ENCODE measurements around the gene RSPH1. TPM values are rescaled to one million over a fixed set of nuclear protein-coding genes. Genes with fewer than 3 reads are reported as not detected.

The RSPH1 gene
- total and polyA plus RNA-seq, 7 donors = 0.08 to 0.29 TPM; not detected in 5

GRCh38 chr21:42493109-42494060 is 2.6 kb downstream of the RSPH1 start:
- intact Hi-C loops (cut with DNase I) = no loop called here
- 81 to 86% (median 84%) methylated on average over 13 of the region's 13 CpGs for WGBS, 3 donors
- H3K27ac ChIP-seq = no peak overlapping the region
- DNase-seq (no peak), ATAC-seq (no peak)
- no peaks in the 10 kb centered on the region for H3K36me3 ChIP-seq (ENCODE audit: insufficient read depth in 1 of 2, low read depth in 1 of 2)
- no peaks in the 10 kb centered on the region for H3K27me3 ChIP-seq (ENCODE audit: insufficient read depth in 3 of 3, low read length in 2 of 3)
- H3K4me3 ChIP-seq = no peak overlapping the region
- H3K4me1 ChIP-seq = peaks cover 5% of the 10 kb centered on the region
- TF ChIP-seq CTCF (IDR thresholded peaks at IDR 0.05) = no peak
- no peaks in the 10 kb centered on the region for H3K9me3 ChIP-seq

- H3K4me3 ChIP-seq = no peak overlapping the region
- 67 to 72% (median 70%) methylated on average over 8 of the region's 8 CpGs for WGBS, 3 donors
- no peaks in the 10 kb centered on the region for H3K9me3 ChIP-seq
- no peak for ATAC-seq
- peaks cover 0 to 6% (median 0%) of the 10 kb centered on the region in 3 donors for H3K27me3 ChIP-seq (ENCODE audit: insufficient read depth in 3 of 3, low read length in 2 of 3)
- H3K27ac ChIP-seq = no peak overlapping the region
- intact Hi-C loops (cut with DNase I) = no loop called here
- no peaks in the 10 kb centered on the region for H3K36me3 ChIP-seq (ENCODE audit: insufficient read depth in 1 of 2, low read depth in 1 of 2)
- TF ChIP-seq CTCF (IDR thresholded peaks at IDR 0.05) = no peak
- peaks cover 5% of the 10 kb centered on the region for H3K4me1 ChIP-seq
- no peak for DNase-seq
These were observed 3.8 kb downstream of the RSPH1 start for GRCh38 chr21:42492201-42492600.

GRCh38 chr21:42491328-42491727 is 4.7 kb downstream of the RSPH1 start:
- Histone ChIP-seq H3K9me3 (no peaks in the 10 kb centered on the region), H3K4me1 (peaks cover 5% of the 10 kb centered on the region), H3K27me3 (ENCODE audit: insufficient read depth in 3 of 3, low read length in 2 of 3) (peaks cover 0 to 6% (median 0%) of the 10 kb centered on the region in 3 donors), H3K27ac (no peak overlapping the region), H3K36me3 (ENCODE audit: insufficient read depth in 1 of 2, low read depth in 1 of 2) (no peaks in the 10 kb centered on the region), H3K4me3 (no peak overlapping the region)
- intact Hi-C loops (cut with DNase I) = no loop called here
- DNase-seq (no peak), ATAC-seq (no peak)
- WGBS, 3 donors = 58 to 66% (median 63%) methylated on average over 1 of the region's 1 CpG
- TF ChIP-seq CTCF (IDR thresholded peaks at IDR 0.05) = no peak

GRCh38 chr21:42490720-42491119 is 5.3 kb downstream of the RSPH1 start:
- Histone ChIP-seq H3K27me3 (ENCODE audit: insufficient read depth in 3 of 3, low read length in 2 of 3) (peaks cover 0 to 6% (median 0%) of the 10 kb centered on the region in 3 donors), H3K9me3 (no peaks in the 10 kb centered on the region), H3K4me3 (no peak overlapping the region), H3K4me1 (peaks cover 4% of the 10 kb centered on the region), H3K27ac (no peak overlapping the region), H3K36me3 (ENCODE audit: insufficient read depth in 1 of 2, low read depth in 1 of 2) (no peaks in the 10 kb centered on the region)
- no peak for DNase-seq
- intact Hi-C loops (cut with DNase I) = no loop called here
- ATAC-seq = no peak
- TF ChIP-seq CTCF (IDR thresholded peaks at IDR 0.05) = no peak
